Ishikawa (cell line): ENCODE results near the gene TMEM266.

ENCODE experiments used
- CEBPB ChIP-seq: IDR thresholded peaks from 2 replicates; pipeline ENCODE4 v1.6.1; 2012
- CREB1 ChIP-seq: IDR thresholded peaks from 2 replicates; pipeline ENCODE4 v1.6.1; 2012; ENCODE audit warnings: low read depth
- EGR1 ChIP-seq: IDR thresholded peaks from 2 replicates; pipeline ENCODE4 v1.6.1; 2012
- EP300 ChIP-seq: IDR thresholded peaks from 2 replicates; pipeline ENCODE4 v1.6.1; 2012; ENCODE audit warnings: borderline replicate concordance
- FOXM1 ChIP-seq: IDR thresholded peaks from 2 replicates; pipeline ENCODE4 v1.6.1; 2012; ENCODE audit warnings: low read depth, borderline replicate concordance
- MAX ChIP-seq: IDR thresholded peaks from 2 replicates; pipeline ENCODE4 v1.6.1; 2012
- NFIC ChIP-seq: IDR thresholded peaks from 2 replicates; pipeline ENCODE4 v1.6.1; 2012
- RAD21 ChIP-seq: IDR thresholded peaks from 2 replicates; pipeline ENCODE4 v1.6.1; 2012; ENCODE audit warnings: low read depth
- REST ChIP-seq: IDR thresholded peaks from 2 replicates; pipeline ENCODE4 v1.6.1; 2012; ENCODE audit warnings: low read depth, mild to moderate bottlenecking
- TAF1 ChIP-seq: IDR thresholded peaks from 2 replicates; pipeline ENCODE4 v1.6.1; 2012; ENCODE audit warnings: low read depth, mild to moderate bottlenecking
- TCF12 ChIP-seq: IDR thresholded peaks from 2 replicates; pipeline ENCODE4 v1.6.1; 2012; ENCODE audit warnings: low read depth
- USF1 ChIP-seq: IDR thresholded peaks from 2 replicates; pipeline ENCODE4 v1.6.1; 2012
- YY1 ChIP-seq: IDR thresholded peaks from 2 replicates; pipeline ENCODE4 v1.6.1; 2012; ENCODE audit warnings: low read depth
- ZBTB7A ChIP-seq: IDR thresholded peaks from 2 replicates; pipeline ENCODE4 v1.6.1; 2012; ENCODE audit warnings: low read depth

- TF ChIP-seq TAF1 (no peak), REST (no peak), USF1 (no peak), CREB1 (no peak), CEBPB (no peak), MAX (no peak), NFIC (no peak), RAD21 (no peak), EGR1 (no peak), YY1 (no peak), EP300 (no peak), ZBTB7A (no peak), TCF12 (no peak), FOXM1 (no peak)
Observed at GRCh38 chr15:76155731-76156130, 95.9 kb downstream of the TMEM266 start.
